Measurements from ENCODE around the gene ANKRD66.

DNA sequence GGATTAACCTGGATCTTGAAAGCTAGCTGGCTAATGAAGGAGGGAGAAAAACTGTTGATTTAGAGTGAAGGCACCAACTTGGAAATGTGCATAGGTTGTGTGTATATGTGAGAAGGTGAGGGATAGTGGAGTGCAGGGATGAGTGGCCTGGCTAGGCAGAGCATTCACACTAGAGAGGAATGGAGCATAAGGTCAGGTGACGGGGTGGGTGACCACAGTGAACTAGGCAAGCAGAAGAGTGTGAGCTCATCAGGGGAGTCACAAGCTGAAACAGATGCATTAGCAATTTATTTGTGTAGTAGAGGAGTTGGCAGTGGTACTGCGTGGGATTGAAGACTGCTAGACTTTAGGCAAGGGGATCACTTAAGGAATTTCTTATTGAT is 10.5 kb downstream of the ANKRD66 start:
- TF ChIP-seq POLR2A (IDR thresholded peaks at IDR 0.05): no peak
- no peak for TF ChIP-seq CTCF (IDR thresholded peaks at IDR 0.05)

All from uterus (tissue), 2 donors.